ENCODE data around the gene SIGLEC5. TPM values are rescaled to one million over a fixed set of nuclear protein-coding genes. Genes with fewer than 3 reads are reported as not detected.

SIGLEC5 gene
- total and polyA plus RNA-seq, 2 of the 8 experiments (the other 6 are each of a cell fraction or from before 2014, with no cell fraction given), result not detected

DNA sequence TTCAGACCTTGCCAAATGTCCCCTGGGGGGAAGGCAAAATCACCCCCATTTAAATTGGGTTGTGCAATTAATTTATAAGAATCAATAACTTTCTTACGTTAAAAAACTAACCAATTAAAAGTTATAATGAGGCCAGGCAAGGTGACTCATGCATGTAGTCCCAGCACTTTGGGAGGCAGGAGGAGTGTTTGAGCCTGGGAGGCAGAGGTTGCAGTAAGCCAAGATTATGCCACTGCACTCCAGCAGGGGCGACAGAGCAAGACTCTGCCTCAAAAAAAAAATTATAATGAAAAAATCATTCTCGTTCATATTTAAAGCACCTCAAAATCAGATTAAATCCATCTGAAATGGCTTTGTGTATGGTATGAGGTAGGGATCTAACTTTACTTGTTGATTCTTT is 34.8 kb upstream of the SIGLEC5 start:
- no peak overlapping the region for H4K91ac ChIP-seq (replicated peaks; ENCODE audit: insufficient read length, low read length)
- no peaks in the 10 kb centered on the region for H4K20me1 ChIP-seq (replicated peaks in 1 of 2; ENCODE audit: control insufficient read depth in 1 of 2, insufficient read depth in 2 of 2, low read length in 2 of 2)
- no peak overlapping the region for H2BK12ac ChIP-seq (ENCODE audit: low read depth, low read length)
- no peak overlapping the region for H3K4me2 ChIP-seq (ENCODE audit: insufficient read depth in 1 of 2, low read depth in 2 of 2, low read length in 2 of 2)
- no peak overlapping the region for H2AFZ ChIP-seq (ENCODE audit: low read length)
- no peaks in the 10 kb centered on the region for H3K79me1 ChIP-seq (ENCODE audit: low read depth, low read length)
- H2BK120ac ChIP-seq (replicated peaks; ENCODE audit: low read depth, low read length), result no peak overlapping the region
- no peak overlapping the region for H3K4ac ChIP-seq (replicated peaks; ENCODE audit: insufficient read length, low read depth, low read length)
- no peak overlapping the region for H2BK15ac ChIP-seq (ENCODE audit: low read length)
- H2AK5ac ChIP-seq (ENCODE audit: low read depth, low read length), result no peak overlapping the region
- H4K8ac ChIP-seq (ENCODE audit: extremely low read depth, insufficient read depth, low read length), result no peak overlapping the region
- H3K79me2 ChIP-seq (ENCODE audit: control insufficient read depth in 1 of 2, insufficient read depth in 2 of 2, low read length in 2 of 2), result no peaks in the 10 kb centered on the region
- H3K18ac ChIP-seq (ENCODE audit: extremely low read depth, low read length), result no peak overlapping the region
- TF ChIP-seq GTF2F1 (IDR thresholded peaks at IDR 0.05; ENCODE audit: borderline replicate concordance, low read depth, low read length), result no peak
- no peak for TF ChIP-seq POLR2AphosphoS5 (IDR thresholded peaks at IDR 0.05; ENCODE audit: low read depth, low read length)
- no peak for TF ChIP-seq TCF12 (IDR thresholded peaks at IDR 0.05; ENCODE audit: low read depth, low read length)
- TF ChIP-seq KDM5A (IDR thresholded peaks at IDR 0.05; ENCODE audit: low read length), result no peak
- TF ChIP-seq, protein P1, sequence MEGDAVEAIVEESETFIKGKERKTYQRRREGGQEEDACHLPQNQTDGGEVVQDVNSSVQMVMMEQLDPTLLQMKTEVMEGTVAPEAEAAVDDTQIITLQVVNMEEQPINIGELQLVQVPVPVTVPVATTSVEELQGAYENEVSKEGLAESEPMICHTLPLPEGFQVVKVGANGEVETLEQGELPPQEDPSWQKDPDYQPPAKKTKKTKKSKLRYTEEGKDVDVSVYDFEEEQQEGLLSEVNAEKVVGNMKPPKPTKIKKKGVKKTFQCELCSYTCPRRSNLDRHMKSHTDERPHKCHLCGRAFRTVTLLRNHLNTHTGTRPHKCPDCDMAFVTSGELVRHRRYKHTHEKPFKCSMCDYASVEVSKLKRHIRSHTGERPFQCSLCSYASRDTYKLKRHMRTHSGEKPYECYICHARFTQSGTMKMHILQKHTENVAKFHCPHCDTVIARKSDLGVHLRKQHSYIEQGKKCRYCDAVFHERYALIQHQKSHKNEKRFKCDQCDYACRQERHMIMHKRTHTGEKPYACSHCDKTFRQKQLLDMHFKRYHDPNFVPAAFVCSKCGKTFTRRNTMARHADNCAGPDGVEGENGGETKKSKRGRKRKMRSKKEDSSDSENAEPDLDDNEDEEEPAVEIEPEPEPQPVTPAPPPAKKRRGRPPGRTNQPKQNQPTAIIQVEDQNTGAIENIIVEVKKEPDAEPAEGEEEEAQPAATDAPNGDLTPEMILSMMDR (IDR thresholded peaks at IDR 0.05; ENCODE audit: control extremely low read depth in 1 of 3, insufficient read depth in 1 of 3, low read depth in 1 of 3, low read length in 3 of 3), result peak in 1 of 3 experiments; percentile 9; a peak in 1 of 4 replicates
- no peak for TF ChIP-seq RBBP5 (IDR thresholded peaks at IDR 0.05; ENCODE audit: borderline replicate concordance, low read depth, low read length)
- H3K4me3 ChIP-seq (ENCODE audit: extremely low read depth in 1 of 4, insufficient read depth in 2 of 4, low read depth in 3 of 4, low read length in 4 of 4), result no peak overlapping the region
- WGBS, 2 experiments (ENCODE audit: extremely low coverage in 1 of 2, insufficient coverage in 1 of 2, insufficient read length in 1 of 2, insufficient replicate concordance in 2 of 2, low coverage in 1 of 2, low lambda C conversion rate in 2 of 2, missing lambda C conversion rate in 1 of 2), result 63% methylated on average over 3 of the region's 3 CpGs; no CpG with 5 or more reads in 1 of the 2 experiments
- CTCF ChIA-PET (ENCODE audit: partially characterized antibody), result interaction anchor here (1.2 kb wide), 1 partner anchor 113 kb away, joined by 3 read pairs; no protein-coding TSS in a partner anchor
- H3K4me1 ChIP-seq (replicated peaks in 1 of 4; ENCODE audit: control insufficient read depth in 3 of 4, insufficient read depth in 4 of 4, low read length in 3 of 4), result no peaks in the 10 kb centered on the region
- no peaks in the 10 kb centered on the region for H3K36me3 ChIP-seq (ENCODE audit: control insufficient read depth in 2 of 4, insufficient read depth in 4 of 4, low read length in 3 of 4)
- no peak overlapping the region for H3K56ac ChIP-seq (replicated peaks; ENCODE audit: insufficient read length, low read depth, low read length)
- no peak overlapping the region for H3K9ac ChIP-seq (replicated peaks in 1 of 4; ENCODE audit: extremely low read depth in 1 of 4, low read depth in 3 of 4, low read length in 3 of 4)
- no peak overlapping the region for H2BK5ac ChIP-seq (ENCODE audit: low read depth, low read length)
- no peaks in the 10 kb centered on the region; the same call in 1 of the 2 replicates for H3K23me2 ChIP-seq (ENCODE audit: low read depth, low read length)
- DNase-seq (ENCODE audit: low read depth in 1 of 2, low spot score in 2 of 2) (no peak), FAIRE-seq (no peak)
- H4K5ac ChIP-seq (ENCODE audit: insufficient read length, low read depth, low read length), result no peak overlapping the region
- 0 out of 4 replicates have a peak, but pooled peaks cover 3 to 5% of the 10 kb centered on the region in 2 experiments for H3K9me3 ChIP-seq (ENCODE audit: insufficient read depth in 2 of 2, low read depth in 1 of 2, low read length in 1 of 2)
- H3K27me3 ChIP-seq (replicated peaks in 1 of 4; ENCODE audit: control insufficient read depth in 3 of 4, extremely low read depth in 1 of 4, insufficient read depth in 3 of 4, low read length in 3 of 4), result peaks cover 0 to 2% (median 0%) of the 10 kb centered on the region in 4 experiments; a peak in 1 of 7 replicates
- no peak overlapping the region for H2BK20ac ChIP-seq (ENCODE audit: low read length)
- H3K14ac ChIP-seq (ENCODE audit: insufficient read length), result no peak overlapping the region
- no peak overlapping the region for H3K23ac ChIP-seq (ENCODE audit: insufficient read length)
- POLR2A ChIA-PET (ENCODE audit: partially characterized antibody), result no interaction called here
- no peak overlapping the region for H3K27ac ChIP-seq (ENCODE audit: low read depth, low read length)
